Dermis blood vessel endothelial cell (primary cell): Measurements from ENCODE around the gene KCNJ2. TPM values are rescaled to one million over a fixed set of nuclear protein-coding genes. Genes with fewer than 3 reads are reported as not detected.
A peak's percentile ranks its signal among the peaks of the same experiment; 100 is the strongest.

Experiments
- DNase-seq: peaks from one replicate; pipeline ENCODE4 v3.0.0; 2010
- total RNA-seq: library from RNA; depleted of rRNA; stranded (reverse); fragments of >200 nt; gene quantifications from 2 replicates; pipeline ENCODE4 v1.2.3, GENCODE V29; 2014

KCNJ2 gene
- total RNA-seq, 1 donor from 2014 or later, result 11.6 TPM

DNA sequence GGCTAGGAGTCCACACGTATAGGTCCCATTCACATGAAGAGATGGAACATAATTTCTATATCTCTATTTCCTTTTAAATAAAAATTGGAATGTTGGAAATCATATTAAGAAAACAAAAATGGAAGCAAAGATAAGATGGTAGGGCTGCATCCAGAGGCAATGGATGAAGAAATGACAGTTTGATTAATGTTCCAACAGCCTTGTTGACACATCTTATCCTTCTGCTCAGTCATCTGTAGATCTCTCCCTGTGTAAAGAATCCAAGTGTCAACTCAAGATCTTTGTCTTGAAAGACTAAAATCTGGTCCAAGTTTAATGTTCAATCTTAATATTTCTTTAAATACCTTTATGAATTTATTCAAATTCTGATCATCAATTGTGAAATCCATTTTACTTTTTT lies 7.8 kb upstream of the KCNJ2 start:
- DNase-seq, result no peak

DNA sequence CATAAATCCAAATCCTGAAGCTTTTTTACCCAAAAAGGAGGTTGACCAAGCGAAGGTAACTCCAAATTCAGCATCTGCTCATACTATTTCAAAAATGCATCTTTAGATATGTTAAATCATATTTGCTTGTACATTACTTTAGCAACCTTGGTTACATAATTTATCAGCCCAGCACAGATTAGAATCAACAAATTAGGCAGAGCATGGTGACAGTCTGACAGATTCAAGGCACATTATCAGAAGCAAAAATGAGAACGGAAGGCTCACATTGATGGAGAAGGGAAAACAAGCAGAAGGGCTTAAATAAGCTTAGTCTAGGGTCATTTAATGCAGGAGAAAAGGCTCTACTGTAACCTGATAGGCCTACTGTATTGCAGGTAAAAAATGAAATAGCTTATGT lies 3.9 kb upstream of the KCNJ2 start:
- no peak for DNase-seq

DNA sequence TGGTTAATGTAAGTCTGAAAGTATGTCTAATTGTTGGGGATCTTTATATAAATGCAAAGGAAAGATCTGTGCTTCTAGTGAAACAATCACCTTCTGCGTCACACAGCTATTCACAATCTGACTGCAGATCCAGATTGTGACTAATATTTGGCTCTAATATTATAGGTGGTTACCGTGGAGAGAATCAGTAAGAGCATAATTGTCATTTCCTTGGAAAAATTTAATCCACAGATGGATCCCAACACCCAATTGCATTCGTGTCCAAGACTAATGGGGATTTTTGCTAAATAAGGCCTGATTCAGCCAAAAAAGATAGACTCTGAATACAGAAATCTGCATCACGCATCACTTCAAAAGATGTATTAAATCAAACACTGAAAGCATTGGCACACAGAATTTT lies 2.7 kb upstream of the KCNJ2 start:
- DNase-seq, result peak; percentile 81

DNA sequence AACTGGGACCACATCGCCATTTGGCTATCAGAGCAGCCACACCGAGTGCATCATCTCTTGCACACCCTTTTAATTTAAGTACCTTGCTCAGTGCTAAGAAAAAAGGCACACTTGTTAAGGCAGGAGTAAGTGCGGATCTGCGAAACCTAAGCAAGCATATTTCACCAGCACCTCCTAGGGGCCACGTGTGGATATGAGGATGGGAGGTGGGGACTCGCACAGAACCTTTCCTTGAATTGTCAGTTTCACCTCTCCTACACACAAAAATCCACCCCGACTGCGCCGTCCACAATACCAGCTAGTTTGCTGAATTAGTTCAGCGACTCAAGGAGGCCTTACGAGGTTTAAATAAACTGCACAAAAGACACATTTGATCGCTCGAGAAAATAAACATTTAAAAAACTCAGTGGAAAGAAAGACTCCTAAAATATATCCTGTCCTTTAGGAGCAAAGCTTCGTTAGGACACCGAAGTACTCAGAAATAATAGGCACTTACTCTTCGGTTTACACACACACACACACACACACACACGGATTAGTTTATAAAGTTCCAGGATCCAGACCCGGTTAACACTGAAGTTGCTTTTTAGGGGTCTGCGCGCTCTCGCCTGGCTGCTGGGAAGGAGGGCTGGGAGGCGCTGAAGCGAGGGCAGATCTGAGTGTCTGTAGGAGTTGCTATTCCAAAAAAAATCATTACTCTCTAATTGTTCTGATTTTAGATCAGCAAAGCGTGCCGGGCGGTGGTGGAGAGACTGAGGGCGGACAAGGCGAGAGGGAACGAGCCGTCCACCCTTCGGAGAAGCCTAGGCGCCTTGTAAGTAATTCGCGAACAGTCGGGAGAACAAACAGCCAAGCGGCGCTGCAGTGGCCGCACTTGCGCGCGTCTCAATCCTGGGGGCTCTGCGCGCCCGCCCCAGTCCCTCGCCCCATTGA lies 1.0 kb upstream of the KCNJ2 start:
- DNase-seq, result peak; percentile 97

DNA sequence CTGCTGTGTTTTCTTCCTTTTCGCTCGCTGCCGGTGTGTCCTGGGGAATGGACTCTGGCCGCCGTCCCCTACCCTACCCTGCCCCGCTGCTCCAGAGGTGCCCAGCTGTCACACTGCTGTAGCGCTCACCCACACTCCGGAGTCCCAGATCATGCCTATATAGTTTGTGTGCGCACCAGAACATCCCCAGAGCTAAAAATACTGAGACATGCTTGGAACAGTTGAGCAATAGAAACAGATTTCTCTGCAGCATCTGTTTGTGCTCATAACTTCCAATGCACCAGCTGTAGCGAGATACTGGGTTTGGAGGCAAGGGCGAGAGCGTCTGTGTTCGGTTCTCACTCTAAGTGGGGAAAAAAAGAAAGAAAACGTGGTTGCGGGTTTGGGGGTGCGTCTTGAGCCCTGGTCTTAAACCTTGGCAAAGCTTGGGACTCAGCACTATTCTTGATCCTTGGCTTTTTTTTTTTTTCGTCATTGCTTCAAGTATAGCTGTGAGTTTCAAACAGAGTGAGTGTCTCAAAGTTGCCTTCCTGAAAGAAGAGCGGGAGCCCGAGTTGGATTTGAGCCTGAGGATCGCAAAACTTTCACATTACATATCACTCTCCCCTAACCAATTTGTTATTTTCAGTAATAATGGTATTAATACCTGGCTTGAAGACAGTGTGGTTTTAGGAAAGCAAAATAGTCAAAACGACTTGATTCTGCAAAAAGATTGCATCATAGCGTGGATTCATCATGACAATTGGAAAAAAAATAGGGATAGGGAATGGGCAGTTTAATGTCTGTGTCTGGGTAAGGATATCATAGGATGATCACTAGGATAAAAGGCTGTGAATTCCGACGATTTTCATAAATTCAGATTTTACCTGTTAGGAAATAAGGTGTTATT lies 621 bp downstream of the KCNJ2 start:
- DNase-seq, result peak; percentile 34

DNA sequence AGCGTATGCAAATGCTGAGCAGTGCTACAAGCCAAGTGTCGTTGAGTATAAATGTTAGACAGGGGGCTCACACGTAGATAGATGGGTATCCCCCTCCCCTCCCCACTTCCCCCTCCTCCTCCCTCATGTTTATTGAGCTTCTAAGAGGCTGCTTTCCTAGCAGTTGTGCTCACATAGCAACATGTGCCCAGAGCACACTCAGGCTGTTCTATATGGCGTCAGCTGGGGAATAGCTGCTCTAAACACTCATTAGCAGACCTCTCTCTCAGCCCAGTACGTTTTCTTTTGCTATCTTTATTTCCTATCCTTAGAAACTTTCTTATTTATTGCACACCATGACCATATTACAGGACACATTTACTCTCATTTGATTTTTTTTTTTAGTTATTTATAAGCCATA lies 1.8 kb downstream of the KCNJ2 start:
- DNase-seq, result peak; percentile 25

DNA sequence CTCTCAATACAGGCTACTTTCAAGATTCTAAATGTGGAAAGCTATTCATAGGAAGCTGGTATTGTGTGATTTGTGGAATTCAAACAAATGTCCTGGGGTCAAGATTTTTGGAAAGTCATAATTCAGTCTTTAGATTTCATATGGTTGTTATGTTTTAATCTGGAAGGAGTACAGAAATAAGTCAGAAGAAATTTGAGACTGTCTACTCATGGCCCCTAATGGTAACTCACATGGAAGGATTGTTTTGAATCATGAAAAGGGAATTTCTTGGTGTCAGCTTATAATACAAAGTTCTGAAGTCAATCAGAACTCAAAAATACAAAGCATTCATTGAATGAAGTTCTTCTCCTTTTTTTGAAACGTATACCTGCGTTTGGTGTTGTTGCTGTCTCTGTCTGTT lies 3.1 kb downstream of the KCNJ2 start:
- no peak for DNase-seq

DNA sequence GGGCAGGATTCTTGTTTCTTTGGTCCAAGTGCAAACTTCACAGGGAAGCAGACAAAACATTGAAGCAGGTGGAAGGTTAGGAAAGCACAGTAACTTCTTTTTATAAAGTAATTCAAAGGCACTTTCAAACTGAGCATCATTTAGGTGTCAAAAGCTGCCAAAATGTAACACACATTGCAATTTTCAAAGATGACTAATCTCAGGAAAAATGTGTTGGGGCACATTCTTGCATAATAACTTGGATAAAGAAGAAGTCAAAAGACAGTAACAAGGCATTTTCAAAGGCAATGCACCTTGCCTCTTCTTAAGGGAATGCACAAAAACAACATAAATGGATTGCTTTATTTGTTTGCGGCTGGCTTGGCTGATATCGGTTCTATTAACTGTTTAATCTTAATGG lies 3.6 kb downstream of the KCNJ2 start:
- peak; percentile 39 for DNase-seq

DNA sequence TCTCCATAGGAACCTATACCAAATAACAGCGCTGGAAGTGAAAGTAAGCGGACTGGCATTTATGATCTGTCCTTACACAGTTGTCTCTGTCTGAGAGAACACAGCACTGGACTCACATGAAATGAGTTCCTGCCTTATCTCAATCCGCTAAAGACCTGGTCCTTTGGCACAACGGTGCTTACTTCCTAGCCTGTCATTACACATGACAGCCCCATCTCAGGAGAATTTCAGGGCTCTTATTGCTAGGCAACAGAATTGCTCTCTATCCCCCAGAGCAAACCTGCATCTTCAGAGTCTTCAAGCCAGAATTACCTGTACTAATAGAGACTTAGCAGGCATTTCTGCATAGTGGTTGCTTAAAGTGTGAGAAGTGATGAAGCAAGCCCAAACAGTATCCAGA lies 4.3 kb downstream of the KCNJ2 start:
- no peak for DNase-seq

DNA sequence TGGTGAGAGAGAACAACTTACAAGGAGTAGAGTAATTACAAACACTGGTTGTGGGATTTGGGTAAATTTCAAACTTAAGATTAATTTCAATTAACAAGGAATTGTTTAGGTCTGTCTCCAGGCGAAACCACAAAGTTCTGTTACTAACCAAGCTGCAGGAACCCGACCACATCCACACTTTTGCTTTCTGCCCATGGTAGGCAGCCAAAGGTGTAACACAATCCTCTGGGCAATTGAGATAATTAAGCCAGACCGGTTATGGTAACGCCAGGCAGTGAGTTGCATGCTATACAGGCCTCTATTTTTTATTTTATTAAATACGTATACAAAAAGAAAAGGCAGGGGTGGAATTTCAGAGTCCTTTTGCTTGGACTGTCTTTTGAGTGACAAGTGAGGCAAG lies 12.0 kb downstream of the KCNJ2 start:
- DNase-seq, result no peak

DNA sequence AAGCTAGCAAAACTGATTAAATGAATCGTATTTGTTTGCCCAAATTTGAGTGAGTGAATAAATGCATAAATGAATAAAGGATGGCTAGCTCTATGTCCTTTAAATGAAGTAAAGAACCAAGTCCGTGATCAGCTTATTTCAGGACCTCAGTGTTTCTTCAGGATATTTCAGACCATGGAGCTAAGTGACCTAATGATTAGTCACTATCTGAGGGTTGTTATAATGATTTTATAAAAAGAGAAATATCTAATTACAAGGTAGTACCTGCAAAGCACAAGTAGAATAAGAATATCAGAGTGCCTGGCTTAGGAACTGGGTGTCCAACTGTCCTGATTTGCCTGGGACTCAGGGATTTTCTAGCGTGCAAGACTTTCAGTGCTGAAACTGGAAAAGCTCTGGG lies 12.5 kb downstream of the KCNJ2 start:
- no peak for DNase-seq

DNA sequence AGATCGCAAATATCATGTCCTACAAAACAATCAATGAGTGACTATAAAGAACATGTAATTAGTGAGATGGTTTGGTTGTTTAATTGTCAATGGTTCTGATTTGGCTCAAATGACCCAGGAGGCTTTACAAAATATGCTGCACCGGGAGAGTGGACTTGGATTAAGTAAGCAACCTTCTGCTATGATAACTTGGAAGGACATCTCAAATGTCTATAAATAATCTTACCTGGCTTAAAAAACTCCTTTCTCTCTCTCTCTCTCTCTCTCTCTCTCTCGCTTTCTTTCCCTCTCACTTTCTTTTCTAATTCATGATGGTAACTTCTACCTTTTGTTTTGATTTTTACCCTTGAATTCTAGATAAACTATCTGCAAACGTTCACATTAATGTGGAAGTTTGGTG lies 14.2 kb downstream of the KCNJ2 start:
- no peak for DNase-seq

DNA sequence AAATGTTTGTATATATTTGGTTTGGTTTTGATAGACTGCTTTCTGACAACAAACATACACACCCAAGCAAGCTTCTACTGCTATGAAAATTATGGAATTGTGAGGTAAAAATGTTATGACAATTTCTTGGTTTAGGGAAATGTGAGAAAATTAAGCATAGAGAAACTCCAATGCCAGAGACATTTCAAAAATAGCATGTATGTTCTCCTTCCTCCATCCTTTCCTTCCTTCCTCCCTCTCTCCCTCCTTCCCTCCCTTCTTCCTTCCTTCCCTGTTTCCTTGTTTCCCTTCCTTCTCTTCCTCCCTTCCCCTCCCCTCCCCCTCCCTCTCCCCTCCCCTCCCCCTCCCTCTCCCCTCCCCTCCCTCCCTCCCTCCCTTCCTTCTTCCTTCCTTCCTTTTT lies 14.9 kb downstream of the KCNJ2 start:
- no peak for DNase-seq

DNA sequence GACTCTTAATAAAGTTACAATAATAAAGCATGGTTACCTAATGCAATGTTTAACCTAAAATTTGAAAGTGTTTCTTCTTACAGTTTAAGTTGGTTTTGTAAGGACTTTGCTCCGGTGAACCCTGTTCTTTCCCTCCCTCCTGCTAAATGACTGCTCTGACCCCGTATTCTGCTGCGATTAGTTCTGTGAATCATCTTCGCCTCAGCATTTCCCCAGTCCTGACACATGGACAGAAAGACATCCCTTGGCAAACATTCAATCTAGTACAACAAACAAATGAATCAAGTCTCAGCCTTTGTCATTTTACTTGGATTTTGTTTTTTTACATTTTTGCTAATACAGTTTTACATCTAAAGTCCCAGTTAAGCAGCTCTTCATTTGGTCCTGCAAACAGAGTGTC lies 15.4 kb downstream of the KCNJ2 start:
- DNase-seq, result peak; percentile 60

DNA sequence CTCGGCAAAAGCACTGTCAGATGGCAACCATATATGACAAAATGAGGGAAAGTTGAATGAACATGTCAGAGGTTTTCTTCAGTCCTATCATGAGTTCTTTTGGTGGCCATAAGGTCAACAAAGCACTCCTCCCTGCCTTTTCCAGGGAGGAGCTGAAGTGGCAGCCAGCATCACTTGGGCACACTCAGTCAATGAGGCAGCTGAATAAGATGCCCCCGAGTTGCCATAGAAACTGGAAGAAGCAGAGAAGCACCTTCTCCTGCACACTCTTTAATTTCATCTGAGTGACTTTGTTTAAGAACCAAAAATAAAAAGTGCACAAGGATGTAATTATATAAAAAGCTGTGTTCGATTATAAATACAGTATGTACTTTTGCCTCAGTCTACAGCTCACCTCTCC lies 16.0 kb downstream of the KCNJ2 start:
- DNase-seq, result no peak

DNA sequence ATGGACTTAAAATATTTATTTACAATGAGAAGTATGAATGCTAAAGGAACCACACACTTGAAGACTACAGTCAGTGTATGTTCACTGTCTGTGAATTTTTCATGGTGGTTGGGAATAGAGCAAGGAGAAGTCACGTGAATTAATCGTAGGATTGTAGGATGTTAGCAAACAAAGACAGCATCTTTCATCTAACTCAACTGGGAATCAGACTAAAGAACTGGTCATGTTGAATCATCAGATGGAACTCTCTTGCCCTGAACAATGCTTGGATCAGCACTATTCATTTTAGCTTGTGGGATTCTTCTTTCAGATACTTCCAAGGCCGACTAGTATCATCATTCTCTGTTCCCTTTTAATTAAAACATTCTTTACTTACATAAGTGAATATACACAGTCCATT lies 18.1 kb downstream of the KCNJ2 start:
- DNase-seq, result no peak

DNA sequence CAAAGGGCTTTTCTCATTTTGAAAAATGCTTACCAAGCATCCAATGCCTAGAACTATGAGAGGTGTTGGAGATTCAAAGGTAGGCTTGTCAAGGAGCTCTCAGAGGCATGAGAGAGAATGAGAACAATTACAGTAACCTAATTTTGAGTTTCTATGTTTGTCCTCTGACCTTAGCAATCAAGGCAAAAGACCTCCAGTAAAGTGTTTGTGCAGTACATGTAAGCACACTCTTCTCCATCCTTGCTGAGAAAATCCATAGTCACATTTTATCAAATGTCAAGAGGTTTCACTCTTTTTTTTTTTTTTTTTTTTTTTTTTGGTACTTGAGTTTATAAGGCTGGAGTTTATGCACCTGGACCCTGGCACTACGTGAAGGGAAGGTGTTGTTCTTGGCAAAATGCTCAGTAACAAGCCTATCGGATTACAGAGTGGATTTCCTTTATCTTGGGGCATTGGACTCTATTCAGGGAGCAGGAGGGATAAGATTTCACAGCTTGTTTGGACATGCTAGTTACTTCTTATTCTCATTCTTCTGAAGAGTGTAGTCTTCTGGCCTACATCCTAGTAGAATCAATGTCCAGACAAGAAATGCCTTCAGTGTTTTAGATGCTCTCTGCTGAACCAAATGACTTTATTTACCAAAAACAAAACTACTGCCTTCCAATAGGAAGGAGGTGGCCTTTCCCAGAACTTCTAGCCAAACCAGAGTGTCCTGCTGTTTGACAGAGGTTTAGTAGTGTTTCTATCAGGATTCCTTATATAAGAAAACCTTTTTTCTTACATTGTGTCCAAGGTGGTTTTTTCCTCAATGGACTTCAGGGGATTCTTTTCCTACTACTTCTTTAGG lies 21.9 kb downstream of the KCNJ2 start:
- DNase-seq, result no peak

DNA sequence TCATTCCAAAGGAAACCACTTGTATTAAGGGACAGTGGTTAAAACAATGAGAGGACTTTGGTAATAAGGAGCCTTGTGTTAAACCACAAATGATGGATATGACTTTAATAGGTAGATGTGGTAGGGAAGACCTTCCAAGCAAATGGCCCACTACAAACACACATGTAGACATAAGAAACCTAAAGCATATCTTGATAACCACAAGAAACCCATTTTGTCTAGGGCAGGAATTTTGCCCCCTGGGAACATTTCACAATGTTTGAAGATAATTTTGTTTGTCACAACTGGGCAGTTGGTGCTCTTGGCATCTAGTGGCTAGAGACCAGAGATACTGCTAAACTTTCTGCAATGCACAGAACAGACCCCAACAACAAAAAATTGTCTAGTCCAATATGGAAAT lies 25.8 kb downstream of the KCNJ2 start:
- DNase-seq, result no peak

DNA sequence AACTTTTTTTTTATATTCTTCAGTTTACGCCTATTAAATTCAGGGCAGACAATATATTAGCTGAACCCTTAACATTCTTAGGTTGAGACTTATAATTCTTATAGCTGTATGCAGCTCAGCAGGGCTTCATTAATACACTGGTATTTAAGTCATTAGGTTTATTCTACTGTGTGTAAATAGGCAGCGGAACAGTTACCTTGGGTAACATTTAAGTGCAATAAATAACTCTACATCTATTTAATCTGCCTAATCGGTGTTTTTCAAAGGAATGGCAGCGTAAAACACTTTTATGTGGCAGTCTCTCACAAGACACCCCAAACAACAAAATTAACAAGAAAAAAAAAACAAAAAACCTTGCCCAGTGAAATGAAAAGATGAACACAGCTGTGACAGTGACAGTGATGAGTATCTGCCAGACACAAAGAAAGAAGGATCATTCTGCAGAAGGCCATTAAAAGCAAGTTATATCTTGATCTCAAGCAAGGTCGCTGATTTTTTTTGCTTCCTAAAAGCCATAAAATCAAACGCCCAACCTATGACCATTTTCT lies 32.6 kb downstream of the KCNJ2 start:
- DNase-seq, result no peak

DNA sequence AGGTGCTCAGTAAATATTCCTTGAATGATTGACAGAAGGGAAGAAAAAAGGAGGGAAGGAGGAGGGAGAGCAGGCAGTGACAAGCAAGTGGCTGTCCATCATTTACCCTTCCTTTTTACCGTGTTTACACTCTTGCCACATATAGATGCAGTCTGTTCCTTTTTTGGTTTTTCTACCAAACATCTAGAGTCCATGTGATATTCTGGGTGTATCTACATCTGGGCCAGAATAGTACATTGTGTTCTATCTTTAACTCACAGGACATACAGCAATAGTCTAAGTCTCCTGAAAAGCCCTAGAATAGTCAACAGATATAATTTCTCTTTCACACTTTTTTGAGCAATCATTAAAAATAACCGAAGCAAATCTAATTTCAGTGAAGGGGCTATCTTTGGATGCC lies 33.5 kb downstream of the KCNJ2 start:
- no peak for DNase-seq

DNA sequence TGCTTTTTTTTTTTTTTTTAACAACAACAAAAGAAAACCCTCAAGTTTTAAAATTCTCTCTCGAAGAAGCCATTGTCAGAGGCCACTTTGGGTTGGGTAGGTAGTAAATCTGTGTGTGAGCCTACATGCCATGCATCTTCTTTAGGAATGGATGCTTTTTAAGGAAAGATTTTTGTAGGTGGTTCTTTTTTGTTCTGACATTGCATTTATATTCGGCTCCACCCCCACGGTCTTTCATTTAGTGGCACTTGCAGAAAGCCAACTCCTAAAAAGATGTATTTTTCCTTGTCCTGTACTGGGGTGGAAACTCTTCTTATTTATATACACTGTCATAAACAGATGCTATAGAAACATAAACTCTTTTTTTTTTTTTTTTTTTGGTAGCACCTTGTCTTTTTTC lies 35.1 kb downstream of the KCNJ2 start:
- no peak for DNase-seq

DNA sequence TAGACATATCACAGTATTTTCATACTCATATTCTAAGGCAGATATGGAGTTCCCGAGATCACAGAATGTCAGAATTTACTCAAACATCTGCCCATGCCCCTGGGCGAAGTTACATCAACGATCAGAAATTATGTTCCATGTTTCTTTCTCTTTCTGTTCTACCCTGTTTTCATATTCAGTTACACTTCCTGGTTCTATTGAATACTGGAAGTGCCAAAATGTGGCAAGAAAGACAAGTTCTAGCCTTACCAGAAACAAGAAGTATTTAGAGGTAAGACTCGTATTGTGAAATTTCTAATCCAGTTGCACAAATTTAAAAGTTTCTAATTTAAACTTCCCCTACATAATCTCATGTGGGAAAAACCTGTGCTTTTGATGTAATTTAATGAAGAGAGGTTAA lies 36.1 kb downstream of the KCNJ2 start:
- DNase-seq, result no peak
